Vagina (tissue), 2 donors: Measurements from ENCODE around the gene LCOR.

ENCODE experiments used
- POLR2A ChIP-seq, 2 donors: fragments of 450-650 bp; IDR thresholded peaks; one replicate each; pipeline ENCODE4 v1.6.1; 2017; ENCODE audit warnings: antibody characterized with exemption in 2 of 2, mild to moderate bottlenecking in 2 of 2, moderate library complexity in 2 of 2
- TF ChIP-seq, protein P1 (sequence below), 3 experiments: fragments of 450-650 bp in 2 of 3; fragments of 200-600 bp in 1 of 3; sonication (generic) in 1 of 3; IDR thresholded peaks; one replicate each; pipeline ENCODE4 v1.5.1; 2017 to 2019; ENCODE audit warnings: antibody characterized with exemption in 3 of 3, mild to moderate bottlenecking in 2 of 3, moderate library complexity in 2 of 3

DNA sequence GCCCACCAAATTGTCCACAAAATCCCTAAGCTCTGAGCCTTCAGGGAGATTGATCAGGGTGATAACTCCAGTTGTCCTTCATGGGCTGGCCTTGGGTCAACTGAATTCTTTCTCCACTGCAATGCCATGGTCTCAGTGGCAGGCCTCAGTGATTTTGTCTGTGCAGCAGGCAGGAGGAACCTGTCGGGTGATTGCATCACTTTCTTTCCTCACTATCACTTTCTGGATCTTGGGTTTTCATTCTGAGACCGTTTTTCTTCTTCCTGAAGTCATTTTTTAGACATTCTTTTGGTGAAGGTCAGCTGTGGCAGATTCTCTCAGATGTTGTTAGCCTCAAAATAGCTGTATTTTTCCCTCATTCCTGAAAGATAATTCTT is 28.8 kb upstream of the LCOR start:
- no peak for TF ChIP-seq POLR2A (IDR thresholded peaks at IDR 0.05)
- TF ChIP-seq, protein P1, sequence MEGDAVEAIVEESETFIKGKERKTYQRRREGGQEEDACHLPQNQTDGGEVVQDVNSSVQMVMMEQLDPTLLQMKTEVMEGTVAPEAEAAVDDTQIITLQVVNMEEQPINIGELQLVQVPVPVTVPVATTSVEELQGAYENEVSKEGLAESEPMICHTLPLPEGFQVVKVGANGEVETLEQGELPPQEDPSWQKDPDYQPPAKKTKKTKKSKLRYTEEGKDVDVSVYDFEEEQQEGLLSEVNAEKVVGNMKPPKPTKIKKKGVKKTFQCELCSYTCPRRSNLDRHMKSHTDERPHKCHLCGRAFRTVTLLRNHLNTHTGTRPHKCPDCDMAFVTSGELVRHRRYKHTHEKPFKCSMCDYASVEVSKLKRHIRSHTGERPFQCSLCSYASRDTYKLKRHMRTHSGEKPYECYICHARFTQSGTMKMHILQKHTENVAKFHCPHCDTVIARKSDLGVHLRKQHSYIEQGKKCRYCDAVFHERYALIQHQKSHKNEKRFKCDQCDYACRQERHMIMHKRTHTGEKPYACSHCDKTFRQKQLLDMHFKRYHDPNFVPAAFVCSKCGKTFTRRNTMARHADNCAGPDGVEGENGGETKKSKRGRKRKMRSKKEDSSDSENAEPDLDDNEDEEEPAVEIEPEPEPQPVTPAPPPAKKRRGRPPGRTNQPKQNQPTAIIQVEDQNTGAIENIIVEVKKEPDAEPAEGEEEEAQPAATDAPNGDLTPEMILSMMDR (IDR thresholded peaks at IDR 0.05) = no peak
